Measurements from ENCODE around the gene SMIM21. TPM values are rescaled to one million over a fixed set of nuclear protein-coding genes. Genes with fewer than 3 reads are reported as not detected.

Gene SMIM21
- total and polyA plus RNA-seq, 4 donors: 0.27 to 0.38 TPM; not detected in 2

DNA sequence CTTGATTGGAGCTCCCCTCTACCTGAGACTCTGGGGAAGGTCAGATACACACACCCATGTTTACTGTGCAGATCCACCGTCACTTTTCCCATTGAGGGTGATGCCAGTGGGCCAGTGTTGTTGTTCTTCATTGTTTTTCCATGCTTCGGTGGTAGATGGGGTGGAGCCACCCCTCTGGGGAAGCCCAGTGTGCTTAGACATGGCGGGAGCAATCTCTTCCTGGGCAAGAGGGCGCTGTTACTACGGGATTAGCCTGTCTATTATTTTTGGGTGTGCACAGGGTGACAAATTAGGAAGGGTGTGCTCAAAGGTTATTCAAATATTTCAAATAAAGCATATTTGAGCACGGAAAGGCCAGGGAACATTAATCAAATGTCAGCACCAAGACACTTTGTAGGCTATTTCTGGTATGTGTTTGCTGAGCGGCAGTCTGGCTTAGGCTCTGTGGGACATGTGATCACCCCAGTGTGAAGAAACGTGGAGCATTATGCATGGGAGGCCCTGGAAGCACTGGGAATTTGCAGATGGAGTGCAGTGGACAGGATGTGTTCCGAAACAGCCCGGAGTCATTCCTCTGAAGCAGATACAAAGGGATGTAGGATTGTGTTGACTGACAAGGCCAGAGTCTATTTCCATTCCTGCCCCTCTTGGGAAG, 34.8 kb upstream of the SMIM21 start:
- Histone ChIP-seq H3K36me3 (ENCODE audit: control insufficient read depth, insufficient read depth, low read length) (peaks cover 3% of the 10 kb centered on the region), H3K9me3 (ENCODE audit: control insufficient read depth, insufficient read depth, low read length) (peaks cover 2% of the 10 kb centered on the region), H3K27me3 (ENCODE audit: control insufficient read depth, insufficient read depth, low read length) (no peaks in the 10 kb centered on the region), H3K4me3 (ENCODE audit: low read depth, low read length) (no peak overlapping the region), H3K27ac (ENCODE audit: low read depth, low read length) (no peak overlapping the region), H3K4me1 (ENCODE audit: control insufficient read depth, insufficient read depth, low read length) (no peaks in the 10 kb centered on the region)
- no peak for DNase-seq (ENCODE audit: low read depth in 4 of 6, low spot score in 6 of 6)
- WGBS (ENCODE audit: insufficient coverage): 69% methylated on average over 5 of the region's 10 CpGs

DNA sequence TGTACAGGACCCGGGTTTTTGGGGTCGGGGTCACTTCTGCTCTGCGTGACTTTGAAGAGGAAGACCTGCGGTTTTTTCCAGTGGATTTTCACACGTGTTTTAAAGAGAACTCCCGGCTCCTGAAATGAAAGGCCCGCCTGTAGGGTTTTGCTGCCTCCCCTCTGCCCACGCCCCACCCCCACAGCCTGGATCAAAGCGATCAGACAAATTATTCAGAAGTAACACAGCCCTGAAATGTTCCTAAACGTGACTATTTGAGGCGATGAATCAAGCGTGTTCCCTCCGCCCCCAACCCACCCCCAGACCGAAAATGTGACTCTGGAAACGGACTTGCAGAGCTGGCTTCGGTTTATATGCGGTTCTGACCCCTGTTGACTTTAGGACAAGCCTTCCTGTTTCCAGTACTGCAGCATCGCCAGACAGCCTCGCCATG, 28.7 kb upstream of the SMIM21 start:
- Histone ChIP-seq H3K4me3 (ENCODE audit: low read depth, low read length) (peak overlapping the region; percentile 38), H3K27ac (ENCODE audit: low read depth, low read length) (peak overlapping the region; percentile 85), H3K27me3 (ENCODE audit: control insufficient read depth, insufficient read depth, low read length) (no peaks in the 10 kb centered on the region), H3K9me3 (ENCODE audit: control insufficient read depth, insufficient read depth, low read length) (peaks cover 2% of the 10 kb centered on the region), H3K4me1 (ENCODE audit: control insufficient read depth, insufficient read depth, low read length) (peaks cover 21% of the 10 kb centered on the region), H3K36me3 (ENCODE audit: control insufficient read depth, insufficient read depth, low read length) (no peaks in the 10 kb centered on the region)
- peak in 1 of 6 donors; percentile 52 for DNase-seq (ENCODE audit: low read depth in 4 of 6, low spot score in 6 of 6)
- 10% methylated on average over 19 of the region's 19 CpGs for WGBS (ENCODE audit: insufficient coverage)

DNA sequence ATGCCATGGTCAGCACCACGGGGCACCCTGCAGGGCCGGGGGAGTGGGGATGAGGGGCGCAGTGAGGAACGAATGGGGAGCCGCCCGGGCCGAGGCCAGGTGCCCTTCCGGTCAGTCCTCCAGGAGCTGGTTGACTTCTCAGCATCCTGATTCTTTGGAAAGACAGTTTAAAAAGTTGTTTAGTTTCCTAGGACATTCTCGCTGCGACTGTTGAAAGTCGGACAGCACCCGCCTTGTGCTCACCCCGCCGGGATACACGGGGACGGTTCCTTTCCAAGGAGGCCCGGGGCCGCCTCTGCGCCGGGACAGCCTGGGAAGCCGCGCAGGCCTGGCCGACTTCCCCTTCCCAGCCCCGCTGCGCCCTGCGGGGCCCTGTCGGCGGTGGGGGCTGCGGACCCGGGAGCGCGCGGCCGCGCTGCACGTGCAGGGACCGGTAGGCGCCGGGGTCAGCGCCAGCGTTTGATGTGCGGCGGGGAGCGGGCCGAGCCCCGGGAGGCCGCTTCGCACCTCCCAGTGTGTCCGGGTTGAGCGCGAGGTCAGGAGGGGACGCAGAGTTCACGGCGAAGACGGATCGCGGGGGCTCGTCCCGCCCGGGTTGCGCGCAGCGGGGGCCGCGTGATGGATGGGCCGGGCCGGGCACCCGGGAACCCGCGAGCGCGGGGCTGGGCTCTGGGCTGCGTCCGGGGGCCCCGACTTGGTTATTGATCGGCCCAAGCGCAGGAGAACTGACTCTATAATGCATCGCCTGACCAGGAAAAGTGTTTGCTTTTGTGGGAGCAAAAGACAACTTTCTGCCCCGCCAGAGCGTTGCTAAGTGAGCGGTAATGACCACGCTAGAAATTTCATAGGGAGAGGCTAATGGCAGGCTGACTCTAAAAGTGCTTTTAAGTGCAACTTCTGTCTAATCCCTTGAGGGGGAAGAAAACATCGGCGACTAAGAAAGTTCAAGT, 28.0 kb upstream of the SMIM21 start:
- H3K9me3 ChIP-seq (ENCODE audit: control insufficient read depth, insufficient read depth, low read length): peaks cover 2% of the 10 kb centered on the region
- WGBS (ENCODE audit: insufficient coverage): 1% methylated on average over 84 of the region's 84 CpGs
- peaks cover 21% of the 10 kb centered on the region for H3K4me1 ChIP-seq (ENCODE audit: control insufficient read depth, insufficient read depth, low read length)
- no peaks in the 10 kb centered on the region for H3K27me3 ChIP-seq (ENCODE audit: control insufficient read depth, insufficient read depth, low read length)
- H3K4me3 ChIP-seq (ENCODE audit: low read depth, low read length): peak overlapping the region; percentile 38
- H3K36me3 ChIP-seq (ENCODE audit: control insufficient read depth, insufficient read depth, low read length): no peaks in the 10 kb centered on the region
- peak in 3 of 6 donors; percentile 57 to 82 (median 74) for DNase-seq (ENCODE audit: low read depth in 4 of 6, low spot score in 6 of 6)
- H3K27ac ChIP-seq (ENCODE audit: low read depth, low read length): peak overlapping the region; percentile 85

DNA sequence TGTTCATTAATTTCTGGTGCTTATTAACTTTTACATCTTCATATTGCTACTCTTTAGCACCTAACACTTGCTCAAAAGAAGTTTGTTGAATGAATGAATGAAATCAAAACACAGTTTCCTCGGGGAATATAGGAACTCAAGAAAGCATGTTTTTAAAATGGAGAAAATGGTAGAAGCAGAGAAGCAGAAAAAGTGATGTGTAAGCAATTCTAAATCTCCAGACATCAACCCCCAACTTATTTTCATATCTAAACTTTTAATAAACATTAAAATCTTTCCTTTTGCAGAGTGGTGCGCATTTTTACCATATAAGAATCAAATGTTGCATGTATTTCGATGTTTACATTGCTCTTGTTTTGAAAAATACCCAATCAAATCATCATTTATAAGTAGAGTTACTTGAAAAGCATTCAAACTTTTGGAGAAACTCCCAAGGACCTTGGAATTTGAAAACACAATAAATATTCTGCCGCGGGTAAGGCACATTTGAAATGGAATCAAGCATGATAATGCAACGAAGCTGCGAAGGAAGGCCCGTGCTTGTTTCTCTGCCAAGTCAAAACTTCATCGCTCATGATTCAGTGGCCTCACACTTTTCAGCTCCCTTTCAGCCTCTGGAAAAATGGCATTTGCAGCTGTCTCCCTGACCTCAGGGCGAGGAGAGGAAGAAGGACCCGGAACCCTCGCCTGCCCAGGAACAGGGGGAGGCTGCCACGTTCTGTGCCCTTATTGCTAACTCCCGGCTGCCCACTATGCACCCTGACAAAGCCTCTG, 26.7 kb upstream of the SMIM21 start:
- peak in 1 of 6 donors; percentile 17 for DNase-seq (ENCODE audit: low read depth in 4 of 6, low spot score in 6 of 6)
- Histone ChIP-seq H3K27me3 (ENCODE audit: control insufficient read depth, insufficient read depth, low read length) (no peaks in the 10 kb centered on the region), H3K27ac (ENCODE audit: low read depth, low read length) (peak overlapping the region; percentile 85), H3K4me3 (ENCODE audit: low read depth, low read length) (no peak overlapping the region), H3K36me3 (ENCODE audit: control insufficient read depth, insufficient read depth, low read length) (no peaks in the 10 kb centered on the region), H3K9me3 (ENCODE audit: control insufficient read depth, insufficient read depth, low read length) (peaks cover 2% of the 10 kb centered on the region), H3K4me1 (ENCODE audit: control insufficient read depth, insufficient read depth, low read length) (peaks cover 21% of the 10 kb centered on the region)
- 47% methylated on average over 10 of the region's 14 CpGs for WGBS (ENCODE audit: insufficient coverage)

DNA sequence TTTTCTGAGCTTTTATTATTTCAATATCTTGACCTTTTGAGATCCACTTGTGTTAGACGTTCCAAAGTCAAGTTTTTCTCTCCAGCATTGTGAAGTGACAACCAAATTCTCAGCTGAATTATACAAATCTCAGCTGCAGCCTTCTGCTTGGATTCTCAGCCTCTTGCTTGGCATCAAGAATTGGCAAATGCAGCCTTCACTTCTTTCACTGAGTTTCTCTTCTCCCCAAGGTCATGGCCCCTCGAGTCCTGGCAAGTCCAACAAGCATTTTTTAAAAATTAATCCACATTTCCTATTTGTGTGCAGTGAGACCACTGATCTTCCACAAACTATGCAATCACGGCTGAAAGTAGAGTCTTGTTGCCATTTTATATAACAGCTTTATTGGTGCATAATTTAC, 23.4 kb upstream of the SMIM21 start:
- Histone ChIP-seq H3K9me3 (ENCODE audit: control insufficient read depth, insufficient read depth, low read length) (peaks cover 5% of the 10 kb centered on the region), H3K36me3 (ENCODE audit: control insufficient read depth, insufficient read depth, low read length) (no peaks in the 10 kb centered on the region), H3K27ac (ENCODE audit: low read depth, low read length) (no peak overlapping the region), H3K4me1 (ENCODE audit: control insufficient read depth, insufficient read depth, low read length) (peaks cover 11% of the 10 kb centered on the region), H3K27me3 (ENCODE audit: control insufficient read depth, insufficient read depth, low read length) (no peaks in the 10 kb centered on the region), H3K4me3 (ENCODE audit: low read depth, low read length) (no peak overlapping the region)
- 59% methylated on average over 2 of the region's 3 CpGs for WGBS (ENCODE audit: insufficient coverage)
- peak in 1 of 6 donors; percentile 31 for DNase-seq (ENCODE audit: low read depth in 4 of 6, low spot score in 6 of 6)

DNA sequence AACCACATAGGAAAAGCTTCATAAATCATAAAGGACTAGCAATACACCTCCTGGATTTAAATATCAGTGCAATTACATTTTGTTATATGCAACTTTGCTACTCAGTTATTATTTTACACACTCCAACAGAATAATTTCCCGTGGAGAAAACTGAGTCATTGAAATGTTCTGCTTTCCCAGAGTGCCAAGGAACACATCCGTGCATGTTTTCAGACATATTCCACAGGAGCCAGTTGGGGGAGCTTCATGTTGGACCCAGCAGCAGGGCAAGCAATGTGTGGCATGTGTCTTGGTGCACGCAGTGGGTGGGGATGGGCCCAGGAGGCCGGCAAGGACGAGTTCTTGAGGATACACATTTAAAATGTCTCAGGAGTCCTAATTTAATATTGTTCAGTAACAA, 14.4 kb upstream of the SMIM21 start:
- WGBS (ENCODE audit: insufficient coverage): 60% methylated on average over 2 of the region's 5 CpGs
- Histone ChIP-seq H3K36me3 (ENCODE audit: control insufficient read depth, insufficient read depth, low read length) (no peaks in the 10 kb centered on the region), H3K4me3 (ENCODE audit: low read depth, low read length) (no peak overlapping the region), H3K4me1 (ENCODE audit: control insufficient read depth, insufficient read depth, low read length) (peaks cover 5% of the 10 kb centered on the region), H3K27ac (ENCODE audit: low read depth, low read length) (no peak overlapping the region), H3K9me3 (ENCODE audit: control insufficient read depth, insufficient read depth, low read length) (no peaks in the 10 kb centered on the region), H3K27me3 (ENCODE audit: control insufficient read depth, insufficient read depth, low read length) (no peaks in the 10 kb centered on the region)
- peak in 1 of 6 donors; percentile 35 for DNase-seq (ENCODE audit: low read depth in 4 of 6, low spot score in 6 of 6)

DNA sequence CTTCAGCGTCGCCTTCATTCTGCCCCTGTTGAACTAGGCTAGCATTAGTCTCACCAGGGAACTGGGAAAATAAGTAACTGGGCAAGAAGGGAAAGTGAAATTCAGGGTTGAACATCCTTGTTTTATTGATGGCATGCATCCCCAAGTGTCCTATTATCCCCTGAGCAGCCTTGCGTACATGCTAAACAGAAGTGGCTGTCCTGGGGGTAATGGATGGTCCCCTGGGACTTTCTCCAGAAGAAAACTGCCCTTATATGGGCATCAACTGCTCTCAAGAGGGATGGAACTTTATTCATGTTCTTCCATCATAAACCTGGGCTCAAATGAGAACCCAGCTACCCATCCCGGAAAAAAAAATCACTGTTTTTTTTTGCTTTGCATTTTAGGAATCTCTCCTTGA, 11.8 kb upstream of the SMIM21 start:
- H3K4me3 ChIP-seq (ENCODE audit: low read depth, low read length): no peak overlapping the region
- WGBS (ENCODE audit: insufficient coverage): 69% methylated on average over 4 of the region's 4 CpGs
- DNase-seq (ENCODE audit: low read depth in 4 of 6, low spot score in 6 of 6): peak in 1 of 6 donors; percentile 73
- H3K36me3 ChIP-seq (ENCODE audit: control insufficient read depth, insufficient read depth, low read length): no peaks in the 10 kb centered on the region
- H3K9me3 ChIP-seq (ENCODE audit: control insufficient read depth, insufficient read depth, low read length): no peaks in the 10 kb centered on the region
- H3K4me1 ChIP-seq (ENCODE audit: control insufficient read depth, insufficient read depth, low read length): peaks cover 5% of the 10 kb centered on the region
- H3K27ac ChIP-seq (ENCODE audit: low read depth, low read length): no peak overlapping the region
- no peaks in the 10 kb centered on the region for H3K27me3 ChIP-seq (ENCODE audit: control insufficient read depth, insufficient read depth, low read length)

DNA sequence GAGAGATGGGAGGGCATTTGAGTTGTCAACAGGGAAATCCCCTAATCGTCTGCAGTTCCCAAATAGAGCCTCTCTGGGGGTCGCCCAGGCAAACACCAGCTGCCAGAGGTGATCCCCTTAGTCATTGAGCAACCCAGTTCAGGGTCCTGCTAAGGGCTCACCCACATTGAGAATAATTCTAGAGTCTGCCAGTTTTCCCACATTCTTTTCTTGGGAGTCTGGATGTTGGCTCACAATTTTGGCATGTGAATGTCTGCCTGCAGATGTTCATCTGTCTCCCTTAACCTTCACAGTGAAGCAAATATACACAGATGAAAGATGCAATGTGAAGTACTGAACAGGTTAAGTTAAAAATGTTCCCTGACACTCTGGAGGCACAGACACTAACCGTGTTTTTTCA, 11.4 kb upstream of the SMIM21 start:
- DNase-seq (ENCODE audit: low read depth in 4 of 6, low spot score in 6 of 6): no peak
- no peak overlapping the region for H3K27ac ChIP-seq (ENCODE audit: low read depth, low read length)
- no peaks in the 10 kb centered on the region for H3K27me3 ChIP-seq (ENCODE audit: control insufficient read depth, insufficient read depth, low read length)
- no peaks in the 10 kb centered on the region for H3K9me3 ChIP-seq (ENCODE audit: control insufficient read depth, insufficient read depth, low read length)
- peaks cover 5% of the 10 kb centered on the region for H3K4me1 ChIP-seq (ENCODE audit: control insufficient read depth, insufficient read depth, low read length)
- no peak overlapping the region for H3K4me3 ChIP-seq (ENCODE audit: low read depth, low read length)
- no peaks in the 10 kb centered on the region for H3K36me3 ChIP-seq (ENCODE audit: control insufficient read depth, insufficient read depth, low read length)
- WGBS (ENCODE audit: insufficient coverage): 58% methylated on average over 3 of the region's 3 CpGs

DNA sequence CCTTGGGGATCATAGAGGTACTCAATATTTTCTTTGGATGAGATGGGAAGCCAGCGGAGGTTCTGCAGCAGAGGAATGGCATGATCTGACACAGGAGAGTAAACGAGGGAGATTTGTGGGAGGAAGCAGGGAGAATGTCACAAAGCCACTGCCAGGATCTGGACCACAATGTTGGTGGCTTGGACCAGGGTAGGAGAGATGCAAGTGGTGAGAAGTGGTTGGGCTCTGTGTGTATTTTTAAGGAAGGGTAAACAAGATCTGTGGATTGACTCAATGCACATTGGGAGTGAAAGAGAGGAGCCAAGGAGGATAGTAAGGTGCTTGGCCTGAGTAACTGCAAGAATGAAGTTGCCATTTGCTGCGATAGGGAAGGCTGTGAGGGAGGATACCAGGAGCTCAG, 10.5 kb upstream of the SMIM21 start:
- peaks cover 5% of the 10 kb centered on the region for H3K4me1 ChIP-seq (ENCODE audit: control insufficient read depth, insufficient read depth, low read length)
- no peaks in the 10 kb centered on the region for H3K36me3 ChIP-seq (ENCODE audit: control insufficient read depth, insufficient read depth, low read length)
- no peak overlapping the region for H3K4me3 ChIP-seq (ENCODE audit: low read depth, low read length)
- no peak overlapping the region for H3K27ac ChIP-seq (ENCODE audit: low read depth, low read length)
- no peaks in the 10 kb centered on the region for H3K9me3 ChIP-seq (ENCODE audit: control insufficient read depth, insufficient read depth, low read length)
- DNase-seq (ENCODE audit: low read depth in 4 of 6, low spot score in 6 of 6): no peak
- WGBS (ENCODE audit: insufficient coverage): 93% methylated on average over 2 of the region's 3 CpGs
- no peaks in the 10 kb centered on the region for H3K27me3 ChIP-seq (ENCODE audit: control insufficient read depth, insufficient read depth, low read length)
